HepG2 (cell line): Measurements from ENCODE around the gene NOXO1. TPM values are rescaled to one million over a fixed set of nuclear protein-coding genes. Genes with fewer than 3 reads are reported as not detected.
A peak's percentile ranks its signal among the peaks of the same experiment; 100 is the strongest.

Experiments
- HNRNPUL1 ChIP-seq: fragments of 200-400 bp; formaldehyde crosslinking; IDR thresholded peaks from 2 replicates; pipeline ENCODE4 v1.6.1; 2017; ENCODE audit warnings: low read depth, mild to moderate bottlenecking, low read length, moderate library complexity
- MTF2 ChIP-seq: sonication (generic); formaldehyde crosslinking; IDR thresholded peaks from 2 replicates; pipeline ENCODE4 v1.5.0; 2020; ENCODE audit warnings: missing genetic modification reagents, borderline replicate concordance
- NAIF1 ChIP-seq: sonication (generic); formaldehyde crosslinking; IDR thresholded peaks from 2 replicates; pipeline ENCODE4 v1.5.0; 2020; ENCODE audit warnings: mild to moderate bottlenecking, missing genetic modification reagents, borderline replicate concordance
- PITX1 ChIP-seq: sonication (generic); formaldehyde crosslinking; IDR thresholded peaks from 2 replicates; pipeline ENCODE4 v1.5.1; 2020; ENCODE audit warnings: mild to moderate bottlenecking, missing genetic modification reagents
- SRSF4 ChIP-seq: fragments of 200-400 bp; formaldehyde crosslinking; IDR thresholded peaks from one replicate; pipeline ENCODE4 v1.6.1; 2018; ENCODE audit warnings: mild to moderate bottlenecking, low read depth, low read length, moderate library complexity; ENCODE audit not compliant: poor library complexity, severe bottlenecking
- TBL1XR1 ChIP-seq: fragments of 150-350 bp; IDR thresholded peaks from 2 replicates; pipeline ENCODE4 v1.6.1; 2014; ENCODE audit warnings: borderline replicate concordance, low read length; ENCODE audit not compliant: partially characterized antibody
- TCF7 ChIP-seq: sonication (generic); IDR thresholded peaks from 2 replicates; pipeline ENCODE4 v1.6.1; 2016; ENCODE audit warnings: antibody characterized with exemption, low read depth
- TOE1 ChIP-seq: sonication (generic); formaldehyde crosslinking; IDR thresholded peaks from 2 replicates; pipeline ENCODE4 v1.4.0; 2020; ENCODE audit warnings: mild to moderate bottlenecking, missing genetic modification reagents
- polyA plus RNA-seq, 8 experiments: library from polyadenylated mRNA; depleted of rRNA in 3 of 8; stranded (reverse) in 7 of 8; unstranded in 1 of 8; fragments of >200 nt; fragmentation: Illumina TruSeq in 4 of 8; extraction: Trizol in 4 of 8; gene quantifications; 2 replicates each; pipeline versions ENCODE4 v1.2.1 to v1.2.3, GENCODE V29; 2011 to 2016; ENCODE audit warnings: low read depth in 4 of 8, missing spikeins in 1 of 8, mixed read lengths in 1 of 8; ENCODE audit not compliant: insufficient read depth in 1 of 8
- total RNA-seq, 5 experiments: library from RNA; depleted of rRNA; stranded (reverse); fragments of >200 nt; fragmentation: Illumina TruSeq; extraction: Trizol; gene quantifications; 2 replicates each; pipeline ENCODE4 v1.2.3, GENCODE V29; 2016; ENCODE audit warnings: low read depth in 1 of 5
- TF ChIP-seq, protein P1 (sequence below): sonication (generic); formaldehyde crosslinking; IDR thresholded peaks from 2 replicates; pipeline ENCODE4 v1.8.1; 2023; ENCODE audit warnings: mild to moderate bottlenecking, inconsistent platforms, moderate library complexity, missing genetic modification reagents, borderline replicate concordance
- TF ChIP-seq, protein P2 (sequence below): sonication (generic); formaldehyde crosslinking; IDR thresholded peaks from 2 replicates; pipeline ENCODE4 v1.5.1; 2020; ENCODE audit warnings: mild to moderate bottlenecking, missing genetic modification reagents, borderline replicate concordance
- TF ChIP-seq, protein P3 (sequence below): IDR thresholded peaks from 2 replicates; pipeline ENCODE4 v1.6.1; 2016; ENCODE audit warnings: low read depth, missing genetic modification reagents, missing compliant biosample characterization

Gene NOXO1
- total and polyA plus RNA-seq, 2 of the 13 experiments (the other 11 are each of a cell fraction or from before 2014, with no cell fraction given), result 0.69 to 1.4 TPM

DNA sequence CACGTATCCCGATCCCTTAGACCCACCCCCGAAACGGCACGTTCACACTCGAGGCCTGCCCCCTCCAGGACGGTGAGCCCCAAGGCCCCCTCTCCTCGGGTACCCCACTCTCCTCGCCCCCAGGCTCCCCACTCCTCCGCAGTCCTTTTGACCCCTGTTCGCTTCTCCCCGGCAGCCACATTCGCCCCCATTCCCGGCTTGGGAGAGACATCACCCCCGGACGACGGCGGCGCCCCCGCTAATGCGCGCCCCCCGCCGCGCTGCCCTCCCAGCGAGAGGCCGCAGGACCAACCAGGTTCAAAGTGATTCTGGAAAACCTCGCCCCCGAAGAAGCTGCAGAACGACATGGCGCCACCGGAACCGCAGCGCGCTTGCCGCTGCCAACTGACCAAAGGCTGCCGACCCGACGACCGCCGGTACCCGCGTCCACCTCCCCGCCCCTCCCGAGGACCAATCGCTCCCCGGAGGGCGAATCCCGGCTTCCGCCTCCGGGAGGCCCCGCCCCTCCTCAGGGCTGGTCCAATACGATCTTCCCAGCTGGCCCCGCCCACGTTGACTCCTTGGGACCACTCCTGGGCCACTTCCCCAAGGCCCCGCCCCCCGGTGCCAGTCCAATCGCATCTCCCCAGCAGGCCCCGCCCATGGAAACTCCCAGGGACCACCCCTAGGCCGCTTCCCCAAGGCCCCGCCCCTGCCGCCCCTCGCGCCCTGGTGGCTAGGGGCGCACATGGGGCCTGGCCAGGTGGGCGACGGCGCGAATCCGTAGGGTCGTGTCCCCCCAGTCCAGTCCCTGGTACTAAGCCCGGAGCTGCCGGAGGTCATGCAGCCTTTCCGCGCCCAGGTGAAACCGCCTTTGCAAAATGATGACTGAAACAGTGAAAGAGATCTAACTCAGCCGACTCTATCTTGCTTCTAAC lies 38.2 kb downstream of the NOXO1 start, which contains the start of gene MSRB1 (continued):
- TF ChIP-seq, protein P1, sequence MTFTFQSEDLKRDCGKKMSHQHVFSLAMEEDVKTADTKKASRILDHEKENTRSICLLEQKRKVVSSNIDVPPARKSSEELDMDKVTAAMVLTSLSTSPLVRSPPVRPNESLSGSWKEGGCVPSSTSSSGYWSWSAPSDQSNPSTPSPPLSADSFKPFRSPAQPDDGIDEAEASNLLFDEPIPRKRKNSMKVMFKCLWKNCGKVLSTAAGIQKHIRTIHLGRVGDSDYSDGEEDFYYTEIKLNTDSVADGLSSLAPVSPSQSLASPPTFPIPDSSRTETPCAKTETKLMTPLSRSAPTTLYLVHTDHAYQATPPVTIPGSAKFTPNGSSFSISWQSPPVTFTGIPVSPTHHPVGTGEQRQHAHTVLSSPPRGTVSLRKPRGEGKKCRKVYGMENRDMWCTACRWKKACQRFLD (CRISPR knock-in tag), result 0 out of 2 replicates have a peak, but pooled peaks have one; percentile 26
- no peak for TF ChIP-seq HNRNPUL1
- TF ChIP-seq, protein P2, sequence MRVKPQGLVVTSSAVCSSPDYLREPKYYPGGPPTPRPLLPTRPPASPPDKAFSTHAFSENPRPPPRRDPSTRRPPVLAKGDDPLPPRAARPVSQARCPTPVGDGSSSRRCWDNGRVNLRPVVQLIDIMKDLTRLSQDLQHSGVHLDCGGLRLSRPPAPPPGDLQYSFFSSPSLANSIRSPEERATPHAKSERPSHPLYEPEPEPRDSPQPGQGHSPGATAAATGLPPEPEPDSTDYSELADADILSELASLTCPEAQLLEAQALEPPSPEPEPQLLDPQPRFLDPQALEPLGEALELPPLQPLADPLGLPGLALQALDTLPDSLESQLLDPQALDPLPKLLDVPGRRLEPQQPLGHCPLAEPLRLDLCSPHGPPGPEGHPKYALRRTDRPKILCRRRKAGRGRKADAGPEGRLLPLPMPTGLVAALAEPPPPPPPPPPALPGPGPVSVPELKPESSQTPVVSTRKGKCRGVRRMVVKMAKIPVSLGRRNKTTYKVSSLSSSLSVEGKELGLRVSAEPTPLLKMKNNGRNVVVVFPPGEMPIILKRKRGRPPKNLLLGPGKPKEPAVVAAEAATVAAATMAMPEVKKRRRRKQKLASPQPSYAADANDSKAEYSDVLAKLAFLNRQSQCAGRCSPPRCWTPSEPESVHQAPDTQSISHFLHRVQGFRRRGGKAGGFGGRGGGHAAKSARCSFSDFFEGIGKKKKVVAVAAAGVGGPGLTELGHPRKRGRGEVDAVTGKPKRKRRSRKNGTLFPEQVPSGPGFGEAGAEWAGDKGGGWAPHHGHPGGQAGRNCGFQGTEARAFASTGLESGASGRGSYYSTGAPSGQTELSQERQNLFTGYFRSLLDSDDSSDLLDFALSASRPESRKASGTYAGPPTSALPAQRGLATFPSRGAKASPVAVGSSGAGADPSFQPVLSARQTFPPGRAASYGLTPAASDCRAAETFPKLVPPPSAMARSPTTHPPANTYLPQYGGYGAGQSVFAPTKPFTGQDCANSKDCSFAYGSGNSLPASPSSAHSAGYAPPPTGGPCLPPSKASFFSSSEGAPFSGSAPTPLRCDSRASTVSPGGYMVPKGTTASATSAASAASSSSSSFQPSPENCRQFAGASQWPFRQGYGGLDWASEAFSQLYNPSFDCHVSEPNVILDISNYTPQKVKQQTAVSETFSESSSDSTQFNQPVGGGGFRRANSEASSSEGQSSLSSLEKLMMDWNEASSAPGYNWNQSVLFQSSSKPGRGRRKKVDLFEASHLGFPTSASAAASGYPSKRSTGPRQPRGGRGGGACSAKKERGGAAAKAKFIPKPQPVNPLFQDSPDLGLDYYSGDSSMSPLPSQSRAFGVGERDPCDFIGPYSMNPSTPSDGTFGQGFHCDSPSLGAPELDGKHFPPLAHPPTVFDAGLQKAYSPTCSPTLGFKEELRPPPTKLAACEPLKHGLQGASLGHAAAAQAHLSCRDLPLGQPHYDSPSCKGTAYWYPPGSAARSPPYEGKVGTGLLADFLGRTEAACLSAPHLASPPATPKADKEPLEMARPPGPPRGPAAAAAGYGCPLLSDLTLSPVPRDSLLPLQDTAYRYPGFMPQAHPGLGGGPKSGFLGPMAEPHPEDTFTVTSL (CRISPR knock-in tag), result 0 out of 2 replicates have a peak, but pooled peaks have one; percentile 17
- TF ChIP-seq MTF2, result no peak
- TF ChIP-seq TBL1XR1, result no peak
- peak; percentile 46; the same call in 1 of the 2 replicates for TF ChIP-seq NAIF1 (CRISPR knock-in tag)
- TF ChIP-seq TCF7, result peak; percentile 30; the same call in 1 of the 2 replicates
- TF ChIP-seq SRSF4, result no peak
- TF ChIP-seq TOE1 (CRISPR knock-in tag), result no peak
- TF ChIP-seq, protein P3, sequence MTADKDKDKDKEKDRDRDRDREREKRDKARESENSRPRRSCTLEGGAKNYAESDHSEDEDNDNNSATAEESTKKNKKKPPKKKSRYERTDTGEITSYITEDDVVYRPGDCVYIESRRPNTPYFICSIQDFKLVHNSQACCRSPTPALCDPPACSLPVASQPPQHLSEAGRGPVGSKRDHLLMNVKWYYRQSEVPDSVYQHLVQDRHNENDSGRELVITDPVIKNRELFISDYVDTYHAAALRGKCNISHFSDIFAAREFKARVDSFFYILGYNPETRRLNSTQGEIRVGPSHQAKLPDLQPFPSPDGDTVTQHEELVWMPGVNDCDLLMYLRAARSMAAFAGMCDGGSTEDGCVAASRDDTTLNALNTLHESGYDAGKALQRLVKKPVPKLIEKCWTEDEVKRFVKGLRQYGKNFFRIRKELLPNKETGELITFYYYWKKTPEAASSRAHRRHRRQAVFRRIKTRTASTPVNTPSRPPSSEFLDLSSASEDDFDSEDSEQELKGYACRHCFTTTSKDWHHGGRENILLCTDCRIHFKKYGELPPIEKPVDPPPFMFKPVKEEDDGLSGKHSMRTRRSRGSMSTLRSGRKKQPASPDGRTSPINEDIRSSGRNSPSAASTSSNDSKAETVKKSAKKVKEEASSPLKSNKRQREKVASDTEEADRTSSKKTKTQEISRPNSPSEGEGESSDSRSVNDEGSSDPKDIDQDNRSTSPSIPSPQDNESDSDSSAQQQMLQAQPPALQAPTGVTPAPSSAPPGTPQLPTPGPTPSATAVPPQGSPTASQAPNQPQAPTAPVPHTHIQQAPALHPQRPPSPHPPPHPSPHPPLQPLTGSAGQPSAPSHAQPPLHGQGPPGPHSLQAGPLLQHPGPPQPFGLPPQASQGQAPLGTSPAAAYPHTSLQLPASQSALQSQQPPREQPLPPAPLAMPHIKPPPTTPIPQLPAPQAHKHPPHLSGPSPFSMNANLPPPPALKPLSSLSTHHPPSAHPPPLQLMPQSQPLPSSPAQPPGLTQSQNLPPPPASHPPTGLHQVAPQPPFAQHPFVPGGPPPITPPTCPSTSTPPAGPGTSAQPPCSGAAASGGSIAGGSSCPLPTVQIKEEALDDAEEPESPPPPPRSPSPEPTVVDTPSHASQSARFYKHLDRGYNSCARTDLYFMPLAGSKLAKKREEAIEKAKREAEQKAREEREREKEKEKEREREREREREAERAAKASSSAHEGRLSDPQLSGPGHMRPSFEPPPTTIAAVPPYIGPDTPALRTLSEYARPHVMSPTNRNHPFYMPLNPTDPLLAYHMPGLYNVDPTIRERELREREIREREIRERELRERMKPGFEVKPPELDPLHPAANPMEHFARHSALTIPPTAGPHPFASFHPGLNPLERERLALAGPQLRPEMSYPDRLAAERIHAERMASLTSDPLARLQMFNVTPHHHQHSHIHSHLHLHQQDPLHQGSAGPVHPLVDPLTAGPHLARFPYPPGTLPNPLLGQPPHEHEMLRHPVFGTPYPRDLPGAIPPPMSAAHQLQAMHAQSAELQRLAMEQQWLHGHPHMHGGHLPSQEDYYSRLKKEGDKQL, result no peak
- 0 out of 2 replicates have a peak, but pooled peaks have one; percentile 49 for TF ChIP-seq PITX1 (CRISPR knock-in tag)
